HEK293T (cell line): Measurements from ENCODE around the gene ZC3H12D.
"Not testable (repeated sequence)": the region's sequence is repeated elsewhere in the genome, so short reads cannot be mapped to it uniquely, and the experiment has no call there.

Source experiments
- BHLHE40 ChIP-seq: fragments of 450-650 bp; IDR thresholded peaks from 2 replicates; pipeline ENCODE4 v1.6.1; 2016; ENCODE audit warnings: mild to moderate bottlenecking, moderate library complexity, borderline replicate concordance
- ELF4 ChIP-seq: fragments of 450-650 bp; IDR thresholded peaks from 2 replicates; pipeline ENCODE4 v1.6.1; 2017; ENCODE audit warnings: antibody characterized with exemption
- FOXM1 ChIP-seq: fragments of 450-650 bp; IDR thresholded peaks from 2 replicates; pipeline ENCODE4 v1.6.1; 2017; ENCODE audit warnings: mild to moderate bottlenecking, borderline replicate concordance
- TARDBP ChIP-seq: fragments of 450-650 bp; IDR thresholded peaks from 2 replicates; pipeline ENCODE4 v1.6.1; 2016
- ZNF384 ChIP-seq: fragments of 450-650 bp; IDR thresholded peaks from 2 replicates; pipeline ENCODE4 v1.6.1; 2016
- TF ChIP-seq, protein P1 (sequence below): fragments of 450-650 bp; IDR thresholded peaks from 2 replicates; pipeline ENCODE4 v1.6.1; 2016

DNA sequence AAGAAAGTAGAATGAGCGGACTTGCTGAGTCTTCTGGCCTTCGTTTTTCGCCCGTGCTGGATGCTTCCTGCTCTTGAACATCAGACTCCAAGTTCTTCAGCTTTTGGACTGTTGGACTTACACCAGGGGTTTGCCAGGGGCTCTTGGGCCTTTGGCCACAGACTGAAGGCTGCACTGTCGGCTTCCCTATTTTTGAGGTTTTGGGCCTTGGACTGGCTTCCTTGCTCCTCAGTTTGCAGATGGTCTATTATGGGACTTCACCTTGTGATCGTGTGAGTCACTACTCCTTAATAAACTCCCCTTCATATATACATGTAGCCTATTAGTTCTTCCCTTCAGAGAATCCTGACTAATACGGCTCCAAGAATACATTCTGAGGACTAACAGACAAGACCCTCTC, 22.1 kb downstream of the ZC3H12D start:
- not testable (repeated sequence) for TF ChIP-seq ZNF384, BHLHE40, FOXM1, TARDBP, ELF4
- TF ChIP-seq, protein P1, sequence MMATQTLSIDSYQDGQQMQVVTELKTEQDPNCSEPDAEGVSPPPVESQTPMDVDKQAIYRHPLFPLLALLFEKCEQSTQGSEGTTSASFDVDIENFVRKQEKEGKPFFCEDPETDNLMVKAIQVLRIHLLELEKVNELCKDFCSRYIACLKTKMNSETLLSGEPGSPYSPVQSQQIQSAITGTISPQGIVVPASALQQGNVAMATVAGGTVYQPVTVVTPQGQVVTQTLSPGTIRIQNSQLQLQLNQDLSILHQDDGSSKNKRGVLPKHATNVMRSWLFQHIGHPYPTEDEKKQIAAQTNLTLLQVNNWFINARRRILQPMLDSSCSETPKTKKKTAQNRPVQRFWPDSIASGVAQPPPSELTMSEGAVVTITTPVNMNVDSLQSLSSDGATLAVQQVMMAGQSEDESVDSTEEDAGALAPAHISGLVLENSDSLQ = not testable (repeated sequence)
